ENCODE results near the gene CNTNAP2. TPM values are rescaled to one million over a fixed set of nuclear protein-coding genes. Genes with fewer than 3 reads are reported as not detected.

The CNTNAP2 gene
- total RNA-seq, 1 donor from 2014 or later: 0.59 TPM

- H3K9me3 ChIP-seq: no peaks in the 10 kb centered on the region
- H3K27me3 ChIP-seq (ENCODE audit: low read depth): no peaks in the 10 kb centered on the region
- TF ChIP-seq CTCF (IDR thresholded peaks at IDR 0.05): no peak
- intact Hi-C loops (cut with DNase I): no loop called here
- H3K4me1 ChIP-seq: no peaks in the 10 kb centered on the region
- no peaks in the 10 kb centered on the region for H3K36me3 ChIP-seq
- no peak overlapping the region for H3K27ac ChIP-seq
- no peak overlapping the region for H3K4me3 ChIP-seq
- DNase-seq (no peak), ATAC-seq (no peak)
Observed at GRCh38 chr7:147235645-147236382, 1119.2 kb downstream of the CNTNAP2 start.

- Histone ChIP-seq H3K9me3 (no peaks in the 10 kb centered on the region), H3K4me3 (no peak overlapping the region), H3K36me3 (no peaks in the 10 kb centered on the region), H3K4me1 (no peaks in the 10 kb centered on the region), H3K27me3 (ENCODE audit: low read depth) (no peaks in the 10 kb centered on the region), H3K27ac (no peak overlapping the region)
- intact Hi-C loops (cut with DNase I): no loop called here
- DNase-seq (no peak), ATAC-seq (no peak)
- no peak for TF ChIP-seq CTCF (IDR thresholded peaks at IDR 0.05)
Observed at GRCh38 chr7:147240468-147240867, 1123.9 kb downstream of the CNTNAP2 start.

GRCh38 chr7:147245274-147245673 is 1128.7 kb downstream of the CNTNAP2 start:
- Histone ChIP-seq H3K9me3 (no peaks in the 10 kb centered on the region), H3K36me3 (no peaks in the 10 kb centered on the region), H3K27ac (no peak overlapping the region), H3K27me3 (ENCODE audit: low read depth) (no peaks in the 10 kb centered on the region), H3K4me1 (no peaks in the 10 kb centered on the region), H3K4me3 (no peak overlapping the region)
- peak; percentile 56 to 61 for ATAC-seq
- intact Hi-C loops (cut with DNase I): no loop called here
- peak; percentile 56 for TF ChIP-seq CTCF (IDR thresholded peaks at IDR 0.05)
- DNase-seq: no peak

- ATAC-seq (no peak), DNase-seq (no peak)
- no peak for TF ChIP-seq CTCF (IDR thresholded peaks at IDR 0.05)
- Histone ChIP-seq H3K27ac (no peak overlapping the region), H3K4me3 (no peak overlapping the region), H3K9me3 (no peaks in the 10 kb centered on the region), H3K27me3 (ENCODE audit: low read depth) (no peaks in the 10 kb centered on the region), H3K36me3 (no peaks in the 10 kb centered on the region), H3K4me1 (no peaks in the 10 kb centered on the region)
- intact Hi-C loops (cut with DNase I): no loop called here
Observed at GRCh38 chr7:147249956-147250355, 1133.4 kb downstream of the CNTNAP2 start.

GRCh38 chr7:147251751-147252325 is 1135.2 kb downstream of the CNTNAP2 start:
- H3K27ac ChIP-seq: no peak overlapping the region
- H3K4me1 ChIP-seq: no peaks in the 10 kb centered on the region
- H3K4me3 ChIP-seq: no peak overlapping the region
- H3K9me3 ChIP-seq: no peaks in the 10 kb centered on the region
- no peak for ATAC-seq
- TF ChIP-seq CTCF (IDR thresholded peaks at IDR 0.05): no peak
- no peaks in the 10 kb centered on the region for H3K27me3 ChIP-seq (ENCODE audit: low read depth)
- no peaks in the 10 kb centered on the region for H3K36me3 ChIP-seq
- no peak for DNase-seq
- intact Hi-C loops (cut with DNase I): no loop called here

Measured in lower lobe of right lung (tissue), 2 donors.